ENCODE measurements around the gene PDE1A. TPM values are rescaled to one million over a fixed set of nuclear protein-coding genes. Genes with fewer than 3 reads are reported as not detected.

The PDE1A gene
- total and polyA plus RNA-seq, 2 of the 13 experiments (the other 11 are each of a cell fraction or from before 2014, with no cell fraction given) = not detected

GRCh38 chr2:182381225-182381624 lies 45.6 kb downstream of the PDE1A start:
- Histone ChIP-seq H3K9ac (ENCODE audit: insufficient read depth, low read depth, low read length) (no peak overlapping the region), H3K9me3 (ENCODE audit: low read length) (peaks cover 28% of the 10 kb centered on the region), H2AFZ (ENCODE audit: low read length) (no peak overlapping the region), H3K4me2 (ENCODE audit: low read depth, low read length) (no peak overlapping the region), H4K20me1 (ENCODE audit: insufficient read depth, low read length) (no peaks in the 10 kb centered on the region), H3K4me1 (ENCODE audit: insufficient read depth, low read length) (no peaks in the 10 kb centered on the region), H3K4me3 (replicated peaks in 1 of 3; ENCODE audit: insufficient read depth in 1 of 3, low read depth in 2 of 3, low read length in 3 of 3) (no peak overlapping the region), H3K27ac (ENCODE audit: extremely low read length, insufficient read depth, low read length) (no peak overlapping the region), H3K79me2 (ENCODE audit: insufficient read depth, low read length) (no peaks in the 10 kb centered on the region), H3K27me3 (ENCODE audit: control insufficient read depth in 1 of 2, insufficient read depth in 2 of 2, low read length in 2 of 2) (no peaks in the 10 kb centered on the region), H3K36me3 (replicated peaks in 1 of 2; ENCODE audit: control insufficient read depth in 1 of 2, insufficient read depth in 2 of 2, low read length in 2 of 2) (no peaks in the 10 kb centered on the region)
- in situ Hi-C loops (cut with HindIII; ENCODE audit: extremely low pct_ligation_motif_present, low pct_unique_long_range_greater_than_20kb) (no loop called here), intact Hi-C loops (cut with micrococcal nuclease; ENCODE audit: unreplicated experiment) (no loop called here)
- CTCF ChIA-PET (ENCODE audit: low intra/inter-chr PET ratio, low total read pairs) = no interaction called here
- POLR2A ChIA-PET = no interaction called here
- ATAC-seq (no peak), DNase-seq (ENCODE audit: low spot score) (no peak), FAIRE-seq (no peak)
- BruUV-seq (replicated peaks) = no TSS peak
- 2% methylated on average over 8 of the region's 8 CpGs for WGBS (ENCODE audit: low lambda C conversion rate)
- TF ChIP-seq SMAD3 (CRISPR knock-in tag; IDR thresholded peaks at IDR 0.05) = no peak
- TF ChIP-seq TRAFD1 (CRISPR knock-in tag; IDR thresholded peaks at IDR 0.05; ENCODE audit: borderline replicate concordance) = no peak
- TF ChIP-seq ZNF17 (CRISPR knock-in tag; IDR thresholded peaks at IDR 0.05) = no peak
- TF ChIP-seq DR1 (CRISPR knock-in tag; IDR thresholded peaks at IDR 0.05) = no peak
- no peak for TF ChIP-seq EHMT2 (IDR thresholded peaks at IDR 0.05; ENCODE audit: borderline replicate concordance, low read depth, low read length)
- no peak for TF ChIP-seq ZNF281 (CRISPR knock-in tag; IDR thresholded peaks at IDR 0.05; ENCODE audit: borderline replicate concordance)
- no peak for TF ChIP-seq ZNF282 (IDR thresholded peaks at IDR 0.05; ENCODE audit: partially characterized antibody)
- TF ChIP-seq PRDM4 (CRISPR knock-in tag; IDR thresholded peaks at IDR 0.05; ENCODE audit: borderline replicate concordance) = no peak
- TF ChIP-seq TGIF2 (CRISPR knock-in tag; IDR thresholded peaks at IDR 0.05) = no peak
- no peak for TF ChIP-seq HOXA9 (CRISPR knock-in tag; IDR thresholded peaks at IDR 0.05; ENCODE audit: borderline replicate concordance)
- TF ChIP-seq ZNF576 (CRISPR knock-in tag; IDR thresholded peaks at IDR 0.05) = no peak
- no peak for TF ChIP-seq KMT2B (CRISPR knock-in tag; IDR thresholded peaks at IDR 0.05)
- no peak for TF ChIP-seq ZNF513 (CRISPR knock-in tag; conservative IDR thresholded peaks at IDR 0.05)
- no peak for TF ChIP-seq KAT7 (CRISPR knock-in tag; IDR thresholded peaks at IDR 0.05; ENCODE audit: borderline replicate concordance)
- no peak for TF ChIP-seq NFKBIZ (CRISPR knock-in tag; IDR thresholded peaks at IDR 0.05)
- no peak for TF ChIP-seq TEAD3 (CRISPR knock-in tag; optimal IDR thresholded peaks at IDR 0.05; ENCODE audit: borderline replicate concordance)
- no peak for TF ChIP-seq NR2C2 (CRISPR knock-in tag; IDR thresholded peaks at IDR 0.05; ENCODE audit: borderline replicate concordance)
- no peak for TF ChIP-seq SIX1 (CRISPR knock-in tag; IDR thresholded peaks at IDR 0.05; ENCODE audit: borderline replicate concordance)

Measured in HepG2 (cell line).